CD4-positive, alpha-beta T cell treated with Interleukin-17A for 4 hours (primary cell): ENCODE results near the gene NXPH1.
"Not testable (repeated sequence)": the region's sequence is repeated elsewhere in the genome, so short reads cannot be mapped to it uniquely, and the experiment has no call there.

Source experiments
- DNase-seq: peaks from one replicate; pipeline ENCODE4 v3.0.0-alpha.2; 2020; ENCODE audit warnings: mixed read lengths

NXPH1 gene

DNA sequence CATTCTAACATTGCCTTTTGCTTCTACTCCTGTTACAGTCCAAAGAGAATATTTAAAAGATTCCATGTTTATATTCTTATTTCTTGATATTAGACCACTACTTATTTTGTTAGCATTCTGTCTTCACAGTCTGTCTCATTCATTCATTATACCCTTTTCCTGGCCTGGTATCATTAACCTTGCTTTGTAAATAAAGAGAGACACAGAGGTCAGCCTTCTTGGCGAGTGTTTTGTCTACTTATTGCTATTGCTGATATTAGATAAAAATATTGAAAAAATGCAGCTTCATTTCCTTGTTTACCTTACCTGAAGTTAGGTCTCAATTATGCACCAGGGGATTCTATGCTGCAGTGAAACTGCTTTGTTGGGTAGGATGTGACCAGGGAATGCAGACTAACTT, 179.2 kb downstream of the NXPH1 start:
- no peak for DNase-seq

DNA sequence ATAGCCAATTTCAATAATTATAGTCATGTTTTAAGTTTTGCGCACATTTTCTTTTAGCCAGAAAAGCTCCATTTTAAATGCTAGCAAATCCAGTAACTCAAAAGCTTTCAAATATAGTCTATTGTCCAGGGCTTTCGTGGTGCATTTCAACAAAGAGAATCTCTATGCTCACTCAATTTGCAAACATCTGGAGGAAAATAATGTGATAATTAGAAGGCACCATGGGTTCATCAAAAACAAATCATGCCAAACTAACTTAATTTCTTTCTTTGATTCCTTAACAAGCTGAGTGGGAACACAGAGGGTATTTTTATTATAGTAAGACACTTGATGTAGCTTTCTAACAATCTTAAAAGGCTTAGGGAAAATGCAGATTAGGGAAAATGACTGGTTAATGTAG, 179.8 kb downstream of the NXPH1 start:
- no peak for DNase-seq

DNA sequence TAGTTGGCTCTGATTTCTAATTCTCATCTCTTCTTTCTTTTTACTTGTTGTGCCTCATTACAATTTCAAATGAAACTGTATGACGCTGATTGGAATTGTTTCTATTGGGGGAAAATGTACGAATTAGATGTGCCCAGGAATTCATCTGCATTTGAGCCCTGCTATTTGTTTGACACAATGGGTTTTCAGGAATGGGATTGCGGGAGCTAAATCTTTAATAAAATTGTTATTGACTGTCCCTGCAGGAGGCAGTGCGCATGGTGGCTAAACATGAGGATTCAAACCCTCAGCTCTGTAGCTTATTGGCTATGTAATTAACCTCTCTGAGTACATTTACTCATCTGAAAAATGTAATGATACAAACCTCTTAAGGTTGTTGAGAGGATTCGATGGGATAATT, 181.6 kb downstream of the NXPH1 start:
- no peak for DNase-seq

DNA sequence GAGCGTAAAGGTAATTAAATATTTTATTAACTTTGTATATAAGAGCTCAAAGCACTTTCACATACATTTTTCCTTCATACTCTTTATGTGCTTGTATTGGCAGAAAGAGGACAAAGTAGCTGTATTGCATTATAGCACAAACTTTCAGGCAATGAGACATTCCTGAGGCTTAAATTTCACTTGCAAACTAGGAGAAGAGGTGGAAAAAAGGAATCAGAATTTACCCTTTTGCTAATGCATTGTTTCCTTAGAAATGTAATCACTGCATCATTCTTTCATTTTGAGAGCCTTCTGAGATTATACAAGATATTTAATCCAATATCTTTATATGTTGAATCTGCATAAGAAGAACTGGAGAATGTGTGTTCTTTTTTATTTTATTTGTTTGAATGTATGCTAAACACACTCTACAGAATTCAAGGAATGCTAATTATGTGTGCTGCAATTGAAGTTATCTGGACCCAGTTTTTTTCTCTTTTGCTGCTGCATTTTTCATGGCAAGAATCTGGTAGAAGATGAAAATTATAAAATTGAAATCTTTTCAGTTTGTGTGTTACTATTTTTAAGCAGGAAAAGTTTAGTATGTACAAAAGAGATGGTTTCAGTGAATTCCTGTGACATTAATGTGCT, 185.1 kb downstream of the NXPH1 start:
- DNase-seq, result no peak

DNA sequence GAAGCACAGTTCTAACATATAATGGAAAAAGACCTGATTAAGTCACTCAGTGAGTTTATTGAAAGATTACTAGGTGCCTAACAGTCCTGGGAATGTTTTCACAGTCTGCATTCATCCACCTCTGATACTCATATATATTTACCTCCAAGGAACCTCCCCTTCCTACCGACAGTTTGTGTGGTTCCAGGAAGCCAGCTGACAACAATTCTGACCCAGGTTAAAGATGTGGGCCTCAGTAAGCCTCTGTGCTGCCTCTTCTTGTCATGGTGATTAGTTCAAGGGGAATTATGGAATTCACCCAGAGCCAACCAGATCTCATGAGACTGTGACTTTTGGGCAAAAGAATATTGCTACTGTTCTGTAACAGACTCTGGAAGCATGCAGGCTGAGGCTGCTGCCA, 186.8 kb downstream of the NXPH1 start:
- no peak for DNase-seq

- no peak for DNase-seq
Measured at GRCh38 chr7:8625612-8626011, 192.2 kb downstream of the NXPH1 start.

DNA sequence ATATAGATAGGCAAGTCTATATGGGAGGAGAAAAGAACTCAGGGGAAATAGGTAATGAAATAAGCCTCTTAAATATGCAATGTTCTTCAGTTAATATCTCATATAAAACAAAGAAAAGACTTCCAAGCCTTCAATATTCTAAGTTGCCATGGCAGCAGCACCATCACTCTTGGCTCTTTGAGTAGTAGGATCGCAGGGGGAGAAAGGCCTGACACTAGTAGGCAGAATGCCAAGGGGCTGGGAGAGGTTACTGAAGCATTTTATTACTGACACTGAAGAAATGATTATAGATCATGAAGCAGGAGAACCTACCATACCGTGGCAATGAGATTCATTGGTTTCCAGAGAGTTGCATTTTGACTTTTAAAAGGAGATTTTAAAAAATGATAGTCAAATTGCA, 193.9 kb downstream of the NXPH1 start:
- no peak for DNase-seq

- DNase-seq, result no peak
Measured at GRCh38 chr7:8628656-8629055, 195.2 kb downstream of the NXPH1 start.

GRCh38 chr7:8629504-8629903, 196.1 kb downstream of the NXPH1 start:
- no peak for DNase-seq

GRCh38 chr7:8637322-8637721, 203.9 kb downstream of the NXPH1 start:
- DNase-seq, result no peak

- no peak for DNase-seq
Measured at GRCh38 chr7:8638076-8638475, 204.7 kb downstream of the NXPH1 start.

- no peak for DNase-seq
Measured at GRCh38 chr7:8639668-8640067, 206.3 kb downstream of the NXPH1 start.

GRCh38 chr7:8640671-8641070, 207.3 kb downstream of the NXPH1 start:
- no peak for DNase-seq

DNA sequence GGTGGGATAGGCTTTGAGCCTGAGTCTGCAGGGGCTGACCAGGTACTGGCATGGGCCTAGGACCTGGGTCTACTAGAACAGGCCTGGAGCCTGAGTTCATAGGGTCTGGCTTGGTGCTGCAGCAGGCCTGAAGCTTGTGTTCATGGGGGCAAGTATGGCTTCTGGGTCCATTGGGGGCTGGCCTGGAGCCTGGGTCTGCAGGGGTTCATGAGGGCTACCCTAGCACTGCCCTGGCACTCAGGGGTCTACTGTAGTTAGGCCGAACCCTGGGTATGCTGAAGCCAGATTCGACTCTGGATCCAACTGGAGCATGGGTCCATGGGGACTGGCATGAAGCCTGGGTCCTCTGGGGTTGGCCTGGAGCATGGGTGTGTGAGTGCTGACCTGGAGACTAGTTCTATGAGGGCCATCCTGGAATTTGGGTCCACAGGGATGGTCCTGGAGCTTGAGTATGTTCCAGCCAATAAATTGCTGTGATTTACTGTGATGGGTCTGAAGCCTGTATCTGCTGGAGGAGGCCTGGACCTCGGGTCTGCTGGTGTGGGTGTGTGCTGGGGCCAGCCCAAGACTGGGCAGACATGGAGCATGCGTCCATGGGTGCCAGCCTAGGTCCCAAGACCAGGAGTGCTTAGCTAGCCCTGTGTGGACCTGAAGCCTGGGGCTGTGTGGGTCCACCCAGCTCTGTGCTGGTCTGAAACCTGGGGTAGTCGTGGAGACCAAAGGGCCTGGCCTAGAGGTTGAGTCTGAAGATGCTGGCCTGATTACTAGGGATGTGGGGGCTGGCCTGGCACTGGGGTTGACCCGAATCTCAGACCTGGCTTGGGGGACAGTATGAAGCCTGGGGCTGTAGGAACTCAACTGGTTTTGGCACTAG, 235.5 kb downstream of the NXPH1 start:
- DNase-seq, result no peak

GRCh38 chr7:8669501-8669851, 236.1 kb downstream of the NXPH1 start:
- DNase-seq, result no peak

GRCh38 chr7:8684426-8684825, 251.0 kb downstream of the NXPH1 start:
- DNase-seq, result no peak

DNA sequence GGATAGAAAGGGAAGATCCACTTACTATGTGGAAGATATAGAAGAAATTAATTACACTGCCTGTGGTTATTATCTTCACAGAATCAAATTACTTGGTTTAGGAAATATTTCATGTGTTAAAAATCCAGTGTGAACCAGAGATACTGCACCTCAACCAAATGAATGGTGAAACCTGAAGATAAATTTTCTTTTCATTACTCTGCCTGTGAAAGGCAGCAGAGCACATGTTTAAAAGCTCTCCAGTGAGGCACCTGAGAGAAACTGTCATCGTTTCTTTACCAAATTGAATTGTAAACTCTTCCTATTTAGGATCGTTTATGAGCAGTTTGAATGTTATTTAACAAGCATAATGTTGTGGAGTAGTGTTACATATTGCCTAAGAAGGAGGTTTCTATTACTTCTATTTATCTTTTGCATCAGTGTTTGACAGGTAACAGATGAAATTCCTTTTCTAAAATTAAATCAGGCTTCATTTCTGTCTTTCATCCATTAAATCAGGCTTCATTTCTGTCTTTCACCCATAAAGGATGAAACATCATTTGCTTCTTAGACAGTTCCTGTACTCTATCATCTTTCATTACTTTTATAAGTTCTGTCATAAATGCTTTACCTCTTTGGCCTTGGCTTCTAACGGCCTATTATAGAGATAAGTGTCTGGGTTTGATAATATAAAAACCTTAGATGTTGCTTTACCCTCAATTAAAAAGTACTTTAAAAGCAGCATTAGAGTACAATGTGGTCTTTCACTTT, 266.6 kb downstream of the NXPH1 start:
- no peak for DNase-seq

DNA sequence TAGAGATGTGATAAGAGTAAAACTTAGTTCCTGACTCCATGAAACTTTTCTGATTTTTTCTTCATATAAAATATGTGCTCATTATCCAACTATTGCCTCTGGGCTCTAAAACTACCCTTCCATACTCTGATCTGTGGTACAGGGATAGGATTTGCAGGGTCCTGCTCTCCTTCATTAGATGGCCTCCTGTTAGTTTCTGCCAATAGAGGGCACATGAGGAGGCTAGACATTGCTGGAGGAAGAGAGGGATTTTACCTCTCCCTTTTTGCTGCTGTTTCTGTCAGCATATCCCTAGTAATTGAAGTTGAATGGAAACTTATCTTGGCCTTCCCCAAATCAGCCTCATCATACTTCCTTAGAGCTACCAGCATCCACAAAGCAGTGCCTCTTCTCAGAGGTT, 269.4 kb downstream of the NXPH1 start:
- no peak for DNase-seq

DNA sequence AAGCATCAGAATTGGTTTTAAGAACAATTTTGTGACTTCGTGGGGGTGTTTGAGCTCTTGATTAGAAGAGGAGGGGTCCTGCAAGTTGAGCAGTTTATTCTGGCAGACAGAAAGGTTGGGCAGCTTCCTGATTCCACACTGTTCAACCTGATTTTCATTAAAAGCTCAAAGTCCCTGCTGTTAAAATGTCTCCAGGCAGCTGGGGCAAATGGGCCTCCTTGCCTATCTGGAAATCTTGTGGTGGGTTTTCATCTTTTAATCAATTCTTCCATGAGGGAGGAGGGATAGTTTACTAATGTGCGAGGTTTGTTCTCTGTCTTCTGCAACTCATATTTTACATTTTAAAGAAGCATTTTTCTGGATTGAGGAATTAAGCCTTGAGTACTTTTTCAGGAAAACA, 276.7 kb downstream of the NXPH1 start:
- DNase-seq, result no peak

- no peak for DNase-seq
Measured at GRCh38 chr7:8714791-8715190, 281.4 kb downstream of the NXPH1 start.

DNA sequence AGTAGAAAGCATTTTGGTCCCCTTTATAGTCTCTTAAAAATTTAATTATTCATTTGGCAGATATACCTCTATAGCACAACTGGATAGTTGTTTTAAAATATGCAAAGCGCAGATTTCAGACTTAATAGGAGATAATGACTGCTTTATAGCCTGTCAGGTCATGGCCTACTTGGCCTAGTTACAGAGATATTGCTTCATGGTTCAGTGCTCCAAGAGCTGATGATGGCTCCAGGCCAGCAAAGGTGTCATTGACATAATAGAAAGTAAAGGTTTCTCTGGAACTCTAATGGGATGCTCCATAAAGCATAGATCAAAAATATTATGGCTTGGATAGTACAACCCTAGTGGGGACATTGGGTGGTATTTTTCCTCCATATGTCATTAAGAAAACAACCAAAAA, 285.7 kb downstream of the NXPH1 start:
- no peak for DNase-seq

GRCh38 chr7:8724080-8724718, 290.8 kb downstream of the NXPH1 start:
- no peak for DNase-seq

GRCh38 chr7:8731756-8732155, 298.3 kb downstream of the NXPH1 start:
- not testable (repeated sequence) for DNase-seq
